Omental fat pad (tissue), 4 donors: ENCODE results near the gene SCGB3A1. TPM values are rescaled to one million over a fixed set of nuclear protein-coding genes. Genes with fewer than 3 reads are reported as not detected.

Experiments
- ATAC-seq: fragments of 150-250 bp; one replicate; pipeline ENCODE4 v1.9.1; 2016; ENCODE audit warnings: mild to moderate bottlenecking, moderate library complexity; ENCODE audit not compliant: low FRiP score
- DNase-seq: peaks from one replicate; pipeline ENCODE4 v3.0.0-alpha.2; 2019; ENCODE audit warnings: low spot score
- total RNA-seq, 4 donors: library from RNA; depleted of rRNA; stranded (reverse); fragments of >200 nt; gene quantifications; one replicate each; pipeline ENCODE4 v1.1.0, GENCODE V29; 2016
- TF ChIP-seq, protein P1 (sequence below), 3 donors: fragments of 450-650 bp; IDR thresholded peaks; one replicate each; pipeline ENCODE4 v1.5.1; 2016 to 2017; ENCODE audit warnings: antibody characterized with exemption in 3 of 3, mild to moderate bottlenecking in 3 of 3, moderate library complexity in 2 of 3

SCGB3A1 gene
- total RNA-seq, 4 donors from 2014 or later: not detected

DNA sequence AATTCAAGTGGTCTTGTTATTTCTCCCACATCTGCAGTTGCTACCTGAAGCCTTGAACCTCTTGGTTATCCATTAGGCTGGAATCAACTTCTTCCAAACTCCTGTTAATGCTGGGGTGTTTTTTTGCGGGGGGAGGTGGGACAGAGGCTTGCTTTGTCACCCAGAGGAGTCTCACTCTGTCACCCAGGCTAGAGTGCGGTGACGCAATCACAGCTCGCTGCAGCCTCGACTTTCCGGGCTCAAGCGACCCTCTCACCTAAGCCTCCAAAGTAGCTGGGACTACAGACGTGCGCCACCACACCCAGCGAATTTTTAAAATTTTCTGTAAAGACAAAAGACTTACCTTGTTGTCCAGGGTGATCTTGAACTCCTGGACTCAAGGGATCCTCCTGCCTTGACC lies 4.4 kb downstream of the SCGB3A1 start:
- DNase-seq: no peak
- ATAC-seq: no peak
- TF ChIP-seq, protein P1, sequence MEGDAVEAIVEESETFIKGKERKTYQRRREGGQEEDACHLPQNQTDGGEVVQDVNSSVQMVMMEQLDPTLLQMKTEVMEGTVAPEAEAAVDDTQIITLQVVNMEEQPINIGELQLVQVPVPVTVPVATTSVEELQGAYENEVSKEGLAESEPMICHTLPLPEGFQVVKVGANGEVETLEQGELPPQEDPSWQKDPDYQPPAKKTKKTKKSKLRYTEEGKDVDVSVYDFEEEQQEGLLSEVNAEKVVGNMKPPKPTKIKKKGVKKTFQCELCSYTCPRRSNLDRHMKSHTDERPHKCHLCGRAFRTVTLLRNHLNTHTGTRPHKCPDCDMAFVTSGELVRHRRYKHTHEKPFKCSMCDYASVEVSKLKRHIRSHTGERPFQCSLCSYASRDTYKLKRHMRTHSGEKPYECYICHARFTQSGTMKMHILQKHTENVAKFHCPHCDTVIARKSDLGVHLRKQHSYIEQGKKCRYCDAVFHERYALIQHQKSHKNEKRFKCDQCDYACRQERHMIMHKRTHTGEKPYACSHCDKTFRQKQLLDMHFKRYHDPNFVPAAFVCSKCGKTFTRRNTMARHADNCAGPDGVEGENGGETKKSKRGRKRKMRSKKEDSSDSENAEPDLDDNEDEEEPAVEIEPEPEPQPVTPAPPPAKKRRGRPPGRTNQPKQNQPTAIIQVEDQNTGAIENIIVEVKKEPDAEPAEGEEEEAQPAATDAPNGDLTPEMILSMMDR (IDR thresholded peaks at IDR 0.05): no peak

DNA sequence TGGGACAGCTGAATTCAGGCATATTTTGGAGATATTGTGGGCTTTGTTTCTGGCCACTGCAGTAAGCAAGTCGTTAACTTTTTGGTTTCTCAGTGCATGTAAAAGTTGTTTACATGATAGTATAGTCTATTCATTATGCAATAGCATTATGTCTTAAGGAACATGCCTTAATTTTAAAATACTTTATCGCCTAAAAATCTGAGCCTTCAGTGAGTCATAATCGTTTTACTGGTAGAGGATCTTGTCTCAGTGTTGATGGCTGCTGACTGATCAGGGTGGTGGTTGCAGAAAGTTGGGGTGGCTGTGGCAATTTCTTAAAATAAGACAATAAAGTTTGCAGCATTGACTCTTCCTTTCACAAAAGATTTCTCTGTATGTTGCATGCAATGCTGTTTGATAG lies 5.1 kb downstream of the SCGB3A1 start:
- ATAC-seq (no peak), DNase-seq (no peak)
- TF ChIP-seq, protein P1 (IDR thresholded peaks at IDR 0.05): no peak

DNA sequence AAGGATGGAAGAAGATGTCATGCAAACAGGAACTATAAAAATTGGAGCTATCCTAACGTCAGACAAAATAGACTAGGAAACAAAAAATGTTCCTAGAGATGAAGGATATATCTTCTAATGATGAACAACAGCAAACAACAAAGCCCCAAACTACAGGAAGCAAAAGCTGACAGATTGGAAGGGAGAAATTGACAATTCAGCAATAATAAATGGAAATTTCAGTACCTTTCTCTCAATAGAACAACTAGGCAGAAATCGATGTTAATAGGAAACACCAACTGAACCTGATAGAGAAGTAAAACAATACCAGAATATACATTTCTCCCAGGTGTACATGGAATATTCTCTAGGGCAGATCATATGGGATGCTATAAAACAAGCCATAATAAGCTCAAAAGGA lies 7.6 kb downstream of the SCGB3A1 start:
- TF ChIP-seq, protein P1 (IDR thresholded peaks at IDR 0.05): no peak
- DNase-seq: no peak
- no peak for ATAC-seq

DNA sequence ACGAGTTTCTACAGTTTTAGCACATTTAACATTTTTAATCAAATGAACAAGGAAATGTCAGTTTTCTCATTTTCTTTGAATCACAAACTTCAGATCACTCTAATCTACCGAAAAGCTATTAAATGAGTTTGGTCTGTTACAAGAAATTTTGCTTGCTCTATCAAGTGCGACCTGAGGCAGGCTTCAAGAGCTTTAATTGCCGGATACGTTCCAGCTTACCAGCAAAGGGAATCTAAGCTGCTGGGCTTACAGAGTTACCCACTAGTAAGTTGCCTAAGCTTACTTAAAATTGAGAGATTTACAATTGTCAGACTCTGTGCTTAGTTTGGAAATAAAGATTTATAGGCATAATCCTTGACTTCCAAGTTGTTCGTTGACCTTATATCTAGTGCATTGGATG lies 10.6 kb downstream of the SCGB3A1 start:
- DNase-seq: no peak
- no peak for ATAC-seq
- TF ChIP-seq, protein P1 (IDR thresholded peaks at IDR 0.05): no peak

DNA sequence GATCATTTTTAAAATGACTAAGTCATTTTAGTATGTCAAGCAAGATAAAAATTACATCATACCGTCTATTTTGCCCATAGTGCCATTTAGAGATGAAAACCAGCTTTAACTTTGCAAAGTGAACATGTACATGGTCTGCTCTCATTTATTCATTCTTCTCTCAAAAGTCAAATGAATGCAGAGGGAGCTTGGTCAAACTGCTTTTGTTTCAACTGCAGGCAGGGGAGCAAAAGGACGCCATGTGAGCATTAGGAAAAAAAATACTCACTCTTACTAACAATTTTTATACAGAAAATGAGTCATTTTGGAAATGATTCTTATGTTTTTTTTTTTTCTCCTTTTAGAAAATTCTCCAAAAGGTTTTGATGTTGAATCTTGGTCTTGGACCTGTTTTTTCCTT lies 15.7 kb downstream of the SCGB3A1 start:
- ATAC-seq (no peak), DNase-seq (no peak)
- TF ChIP-seq, protein P1 (IDR thresholded peaks at IDR 0.05): no peak

DNA sequence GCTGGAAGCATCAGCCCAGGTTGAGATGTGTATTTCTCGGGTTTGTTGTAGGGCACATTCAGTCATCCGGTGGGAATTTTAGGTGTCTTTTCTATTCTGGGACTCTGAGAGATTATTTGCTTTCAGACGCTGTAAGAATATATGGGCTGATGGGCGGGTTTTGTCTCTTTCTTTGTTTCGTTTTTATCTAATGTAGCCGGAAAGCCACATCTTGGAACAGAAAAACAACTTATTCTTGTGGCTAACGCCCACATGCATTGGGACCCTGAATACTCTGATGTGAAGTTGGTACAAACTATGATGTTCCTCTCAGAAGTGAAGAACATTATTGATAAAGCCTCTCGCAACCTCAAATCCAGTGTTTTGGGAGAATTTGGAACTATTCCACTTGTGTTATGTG lies 22.4 kb downstream of the SCGB3A1 start:
- ATAC-seq (no peak), DNase-seq (no peak)
- TF ChIP-seq, protein P1 (IDR thresholded peaks at IDR 0.05): no peak

DNA sequence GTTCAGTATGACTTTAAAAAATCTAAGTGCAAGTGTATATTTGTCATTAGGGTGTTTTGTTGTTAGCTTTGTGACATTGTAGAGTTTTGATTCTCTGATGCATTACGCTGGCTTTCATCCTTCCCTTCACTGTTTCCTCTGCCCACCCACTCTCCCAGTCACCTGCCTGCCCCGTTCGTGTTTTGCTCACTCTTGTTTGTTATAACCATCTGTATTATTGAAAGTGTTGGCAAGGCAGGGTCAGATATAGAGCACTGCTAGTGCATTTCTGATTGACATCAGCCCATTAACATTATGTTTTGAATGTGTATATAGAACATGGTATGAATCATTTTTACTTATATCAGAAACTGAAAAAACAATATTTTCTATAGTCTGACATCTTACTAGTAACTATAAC lies 27.3 kb downstream of the SCGB3A1 start:
- ATAC-seq (no peak), DNase-seq (no peak)
- TF ChIP-seq, protein P1 (IDR thresholded peaks at IDR 0.05): no peak
